Raji (cell line): ENCODE data around the gene XNDC1N.

ENCODE experiments used
- POLR2A ChIP-seq: IDR thresholded peaks from 2 replicates; pipeline ENCODE4 v1.6.1; 2011; ENCODE audit warnings: low read depth, low read length, control low read depth; ENCODE audit not compliant: insufficient read depth

Gene XNDC1N

DNA sequence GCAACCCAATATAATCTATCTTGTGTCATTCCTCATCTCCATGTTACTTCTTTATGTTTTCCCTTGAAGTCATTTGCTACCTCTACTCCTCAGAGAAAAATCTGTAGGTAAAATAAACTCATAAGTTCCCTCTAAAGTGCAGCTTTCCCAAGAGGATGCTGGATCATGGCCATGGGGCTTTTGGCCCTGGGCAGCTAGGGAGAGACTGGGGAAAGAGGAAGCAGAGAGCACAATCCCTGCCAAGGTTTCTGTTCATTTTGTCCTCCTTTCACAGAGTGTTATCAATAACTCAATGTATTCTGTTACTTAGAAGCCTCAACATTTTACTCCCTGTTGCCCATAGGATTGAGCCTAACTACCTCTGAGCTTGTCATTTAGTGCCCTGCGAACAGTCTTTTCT lies 9.4 kb upstream of the XNDC1N start:
- no peak for TF ChIP-seq POLR2A

DNA sequence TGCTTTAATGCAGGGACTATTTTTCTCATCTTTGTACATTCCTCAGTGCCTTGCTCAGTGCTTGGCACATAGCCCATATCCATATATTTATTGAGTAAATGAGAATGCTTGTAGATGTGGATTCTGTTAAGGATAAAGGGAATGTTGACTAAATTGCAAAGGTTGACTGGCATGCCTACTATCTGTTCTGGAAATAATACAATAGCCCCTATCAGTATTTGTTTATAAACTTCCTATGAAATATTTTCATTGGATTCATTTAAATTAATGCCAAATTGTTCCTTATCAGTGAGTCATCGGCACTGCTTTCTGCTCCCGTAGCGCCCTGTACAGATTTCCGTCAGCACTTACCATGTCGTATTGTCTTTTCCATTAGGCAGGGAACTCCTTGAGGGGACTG lies 8.4 kb upstream of the XNDC1N start:
- TF ChIP-seq POLR2A, result no peak

DNA sequence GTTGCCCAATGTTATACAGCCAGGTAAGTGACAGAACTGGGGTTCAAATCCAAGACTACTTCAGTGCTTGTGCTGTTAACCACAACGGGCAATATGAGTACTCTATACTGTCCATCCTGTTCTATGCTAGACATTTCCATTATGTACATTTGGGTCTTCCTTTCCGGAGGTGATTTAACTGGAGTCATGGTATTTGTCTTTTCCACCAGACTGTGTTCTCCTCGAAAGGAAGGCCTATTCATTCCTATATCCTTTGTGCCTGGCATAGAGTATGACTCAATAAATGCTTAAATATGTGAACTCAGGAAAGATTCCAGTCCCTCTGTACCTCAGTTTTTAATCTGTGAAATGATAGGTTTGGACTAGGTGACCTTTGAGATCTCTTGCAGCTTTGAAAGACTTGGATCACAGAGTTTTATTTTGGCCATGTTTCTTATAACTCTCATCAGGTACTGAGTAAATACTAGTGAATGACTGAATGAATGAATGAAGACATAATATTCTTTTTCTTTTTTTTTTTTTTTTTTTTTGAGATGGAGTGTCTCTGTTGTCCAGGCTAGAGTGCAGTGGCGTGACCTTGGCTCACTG lies 7.0 kb upstream of the XNDC1N start:
- TF ChIP-seq POLR2A, result no peak

GRCh38 chr11:71934213-71934612 lies 5.8 kb upstream of the XNDC1N start:
- no peak for TF ChIP-seq POLR2A

GRCh38 chr11:71933141-71933933 lies 4.9 kb upstream of the XNDC1N start:
- TF ChIP-seq POLR2A, result no peak

- TF ChIP-seq POLR2A, result no peak
Observed at GRCh38 chr11:71931245-71931602, 2.8 kb upstream of the XNDC1N start.

- TF ChIP-seq POLR2A, result no peak
Observed at GRCh38 chr11:71930556-71931244, 2.3 kb upstream of the XNDC1N start.

DNA sequence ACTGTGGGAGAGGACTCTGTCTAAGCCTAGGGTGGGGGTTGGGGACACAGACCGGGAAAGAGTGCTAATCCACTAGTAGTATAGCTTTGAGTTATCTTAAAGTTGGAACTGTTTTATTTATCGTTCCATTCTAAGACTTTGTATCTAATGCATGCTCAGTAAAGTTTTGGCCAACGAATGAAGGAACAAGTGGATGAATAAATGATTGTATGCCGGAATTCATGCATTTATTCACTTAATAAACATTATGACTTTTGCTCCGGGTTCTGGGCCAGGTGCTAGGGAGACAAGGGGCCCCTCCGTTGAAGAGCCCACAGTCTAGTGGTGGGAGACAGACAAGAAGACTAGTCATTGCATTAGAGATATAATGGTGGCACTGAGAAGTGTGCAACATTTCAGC lies 1.1 kb upstream of the XNDC1N start:
- TF ChIP-seq POLR2A, result no peak

DNA sequence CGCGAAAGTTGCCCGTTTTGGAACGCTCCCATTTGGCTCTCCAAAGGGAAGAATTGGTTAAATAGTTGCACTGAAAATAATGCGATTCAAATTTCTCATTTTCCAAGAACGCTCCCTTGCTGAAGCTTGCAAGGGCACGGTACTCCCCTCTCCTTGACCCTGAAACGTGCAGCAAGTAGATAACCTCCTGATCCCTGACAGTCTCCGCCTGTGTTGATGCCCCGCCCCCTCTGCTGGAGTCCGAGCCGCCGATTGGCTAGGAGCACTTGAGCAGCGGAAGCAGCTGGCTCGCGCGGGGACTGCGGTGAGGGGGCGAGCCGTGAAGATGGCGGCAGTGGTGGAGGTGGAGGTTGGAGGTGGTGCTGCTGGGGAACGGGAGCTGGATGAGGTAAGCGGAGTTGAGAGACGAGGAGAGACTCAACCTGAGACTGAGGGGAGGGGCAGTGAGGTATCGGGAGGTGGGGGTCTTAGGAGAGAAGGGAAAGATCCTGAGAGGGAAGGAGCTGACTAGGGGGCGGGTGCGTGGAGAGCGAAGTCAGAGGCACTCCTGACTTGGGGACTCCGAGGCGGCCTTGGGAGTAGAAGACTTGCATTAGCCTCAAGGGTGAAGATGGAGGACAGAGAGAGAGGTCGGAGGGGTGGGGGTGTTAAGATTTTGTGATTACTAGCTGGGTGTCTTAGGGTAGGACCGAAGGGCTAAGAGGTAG lies 496 bp upstream of the XNDC1N start, which contains the start of gene RNF121:
RNF121 (plus strand) TSS at position 310 of the 707 bp plus-strand sequence; CDS start at position 326, 16 bp downstream.
- peak; percentile 90 for TF ChIP-seq POLR2A

- TF ChIP-seq POLR2A, result no peak
Observed at GRCh38 chr11:71917646-71918140, 10.7 kb downstream of the XNDC1N start.

GRCh38 chr11:71914617-71915189 lies 13.7 kb downstream of the XNDC1N start:
- no peak for TF ChIP-seq POLR2A

DNA sequence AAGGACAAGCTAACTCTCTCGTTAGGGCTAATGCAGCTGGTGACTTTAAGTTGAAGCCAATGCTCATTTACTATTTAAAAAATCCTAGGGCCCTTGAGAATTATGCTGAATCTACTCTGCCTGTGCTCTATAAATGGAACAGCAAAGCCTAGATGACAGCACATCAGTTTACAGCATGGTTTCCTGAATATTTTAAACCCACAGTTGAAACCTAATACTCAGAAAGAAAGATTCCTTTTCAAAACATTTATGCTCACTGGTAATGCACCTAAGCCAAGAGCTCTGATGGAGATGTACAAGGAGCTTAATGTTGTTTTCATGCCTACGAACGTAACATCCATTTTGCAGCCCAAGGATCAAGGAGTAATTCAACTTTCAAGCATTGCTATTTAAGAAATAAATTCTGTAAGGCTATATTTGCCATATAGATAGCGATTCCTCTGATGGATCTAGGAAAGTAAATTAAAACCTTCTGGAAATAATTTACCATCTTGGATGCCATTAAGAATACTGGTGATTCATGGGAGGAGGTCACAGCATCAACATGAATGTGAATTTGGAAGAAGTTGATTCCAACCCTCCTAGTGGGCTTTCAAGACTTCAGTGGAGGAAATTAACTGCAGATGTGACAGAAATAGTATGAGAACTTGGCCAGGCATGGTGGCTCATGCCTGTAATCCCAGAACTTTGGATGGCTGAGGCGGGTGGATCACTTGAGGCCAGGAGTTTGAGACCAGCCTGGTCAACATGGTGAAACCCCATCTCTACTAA lies 14.5 kb downstream of the XNDC1N start:
- no peak for TF ChIP-seq POLR2A

- no peak for TF ChIP-seq POLR2A
Observed at GRCh38 chr11:71908218-71908617, 20.2 kb downstream of the XNDC1N start.

- TF ChIP-seq POLR2A, result no peak
Observed at GRCh38 chr11:71895961-71896360, 32.4 kb downstream of the XNDC1N start.
